Fibroblast of lung (primary cell): ENCODE measurements around the gene EEF1AKMT3. TPM values are rescaled to one million over a fixed set of nuclear protein-coding genes. Genes with fewer than 3 reads are reported as not detected.
"Not testable (repeated sequence)": the region's sequence is repeated elsewhere in the genome, so short reads cannot be mapped to it uniquely, and the experiment has no call there.

Source experiments
- DNase-seq, 2 donors: peaks; one replicate each; pipeline versions ENCODE4 v3.0.0 to v3.0.0-alpha.2; 2010; ENCODE audit warnings: low read depth in 2 of 2
- H2AFZ ChIP-seq: 2 replicates; pipeline ENCODE4 v1.5.1; 2012; ENCODE audit warnings: low read length, control low read depth, inconsistent platforms
- H3K27ac ChIP-seq: 2 replicates; pipeline ENCODE4 v1.5.1; 2011; ENCODE audit warnings: low read length, control low read depth; ENCODE audit not compliant: insufficient read depth
- H3K27me3 ChIP-seq: 2 replicates; pipeline ENCODE4 v1.5.1; 2011; ENCODE audit warnings: mild to moderate bottlenecking, low read length; ENCODE audit not compliant: control insufficient read depth, insufficient read depth
- H3K36me3 ChIP-seq: 2 replicates; pipeline ENCODE4 v1.5.1; 2011; ENCODE audit warnings: low read length; ENCODE audit not compliant: control insufficient read depth, insufficient read depth
- H3K4me1 ChIP-seq: 2 replicates; pipeline ENCODE4 v1.5.1; 2011; ENCODE audit warnings: low read length; ENCODE audit not compliant: control insufficient read depth, insufficient read depth; ENCODE audit errors: extremely low read depth
- H3K4me2 ChIP-seq: 2 replicates; pipeline ENCODE4 v1.5.1; 2011; ENCODE audit warnings: low read length, control low read depth; ENCODE audit not compliant: insufficient read depth; ENCODE audit errors: extremely low read depth
- H3K4me3 ChIP-seq, 4 experiments: fragments of 200-600 bp in 1 of 4; sonication (generic) in 1 of 4; replicated peaks in 1 of 4; 2 replicates each; pipeline ENCODE4 v1.5.1; 2011 to 2016; ENCODE audit warnings: low read length in 4 of 4, low read depth in 3 of 4, mild to moderate bottlenecking in 3 of 4, control low read depth in 2 of 4, inconsistent platforms in 1 of 4, mixed read lengths in 1 of 4; ENCODE audit not compliant: insufficient read depth in 1 of 4; ENCODE audit errors: control extremely low read depth in 1 of 4
- H3K79me2 ChIP-seq: 2 replicates; pipeline ENCODE4 v1.5.1; 2012; ENCODE audit warnings: mild to moderate bottlenecking, low read length, inconsistent platforms; ENCODE audit not compliant: control insufficient read depth, insufficient read depth
- H3K9ac ChIP-seq: 2 replicates; pipeline ENCODE4 v1.5.1; 2011; ENCODE audit warnings: mild to moderate bottlenecking, low read length, control low read depth; ENCODE audit not compliant: insufficient read depth
- H3K9me3 ChIP-seq: 2 replicates; pipeline ENCODE4 v1.5.1; 2012; ENCODE audit warnings: low read depth, low read length; ENCODE audit not compliant: control insufficient read depth, insufficient read depth
- H4K20me1 ChIP-seq: 2 replicates; pipeline ENCODE4 v1.5.1; 2011; ENCODE audit warnings: low read length; ENCODE audit not compliant: control insufficient read depth, insufficient read depth; ENCODE audit errors: extremely low read depth
- EZH2 ChIP-seq: IDR thresholded peaks from 2 replicates; pipeline ENCODE4 v1.5.1; 2012; ENCODE audit warnings: low read length, control low read depth, mild to moderate bottlenecking; ENCODE audit errors: missing control alignments
- polyA plus RNA-seq, 2 donors: library from polyadenylated mRNA; depleted of rRNA in 1 of 2; stranded (reverse) in 1 of 2; unstranded in 1 of 2; fragments of >200 nt; gene quantifications; 2 replicates each; pipeline ENCODE4 v1.2.1, GENCODE V29; 2011 to 2012; ENCODE audit warnings: missing spikeins in 1 of 2
- total RNA-seq: library from RNA; depleted of rRNA; stranded (reverse); fragments of >200 nt; gene quantifications from 2 replicates; pipeline ENCODE4 v1.2.1, GENCODE V29; 2014
- TF ChIP-seq, protein P1 (sequence below), 2 donors: IDR thresholded peaks in 1 of 2; conservative IDR thresholded peaks in 1 of 2; 1 replicate in 1 of 2; 2 replicates in 1 of 2; pipeline ENCODE4 v1.5.1; 2011 to 2012; ENCODE audit warnings: low read length in 2 of 2, control low read depth in 1 of 2, inconsistent platforms in 1 of 2, low read depth in 1 of 2, mild to moderate bottlenecking in 1 of 2

The EEF1AKMT3 gene
- total and polyA plus RNA-seq, 2 donors (not counting 1 experiment from before 2014, with no cell fraction given): 8.9 to 11.9 TPM

- Histone ChIP-seq H3K9me3 (no peaks in the 10 kb centered on the region), H3K4me3 (peak within 1 kb of the TSS; percentile 89 to 98 (median 93))
Observed at GRCh38 chr12:57771873-57772428, 463 bp upstream of the EEF1AKMT3 start, which contains the start of gene METTL1. Gene METTL1, minus strand, starts transcription at chr12:57772105. Its CDS starts 22 bp downstream, at chr12:57772083.

DNA sequence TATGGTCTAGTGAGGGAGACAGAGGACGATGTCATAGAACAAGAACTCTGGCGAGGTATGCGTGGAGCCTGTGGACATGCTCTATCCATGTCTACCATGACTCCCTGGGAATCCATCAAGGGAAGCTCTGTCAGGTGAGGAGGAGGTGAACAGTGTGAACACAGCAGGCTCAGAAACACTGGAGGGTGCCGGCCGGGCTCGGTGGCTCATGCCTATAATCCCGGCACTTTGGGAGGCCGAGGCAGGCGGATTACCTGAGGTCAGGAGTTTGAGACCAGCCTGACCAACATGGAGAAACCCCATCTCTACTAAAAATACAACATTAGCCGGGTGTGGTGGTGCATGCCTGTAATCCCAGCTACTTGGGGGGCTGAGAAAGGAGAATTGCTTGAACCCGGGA lies 2.2 kb downstream of the EEF1AKMT3 start:
- DNase-seq, H3K27me3 ChIP-seq, H3K9ac ChIP-seq, H3K4me1 ChIP-seq, H3K36me3 ChIP-seq, H2AFZ ChIP-seq, H3K4me2 ChIP-seq, H3K4me3 ChIP-seq, H3K9me3 ChIP-seq, H3K79me2 ChIP-seq, H3K27ac ChIP-seq, H4K20me1 ChIP-seq: not testable (repeated sequence)

More at GRCh38 chr12:57771873-57772428, 463 bp upstream of the EEF1AKMT3 start, which contains the start of gene METTL1:
- H4K20me1 ChIP-seq: no peaks in the 10 kb centered on the region
- peaks cover 5% of the 10 kb centered on the region for H3K79me2 ChIP-seq
- no peaks in the 10 kb centered on the region for H3K27me3 ChIP-seq
- peak within 1 kb of the TSS; percentile 98 for H3K9ac ChIP-seq
- H2AFZ ChIP-seq: peak within 1 kb of the TSS; percentile 98
- peak within 1 kb of the TSS; percentile 99 for H3K27ac ChIP-seq
- peaks cover 11% of the 10 kb centered on the region for H3K36me3 ChIP-seq
- TF ChIP-seq, protein P1, sequence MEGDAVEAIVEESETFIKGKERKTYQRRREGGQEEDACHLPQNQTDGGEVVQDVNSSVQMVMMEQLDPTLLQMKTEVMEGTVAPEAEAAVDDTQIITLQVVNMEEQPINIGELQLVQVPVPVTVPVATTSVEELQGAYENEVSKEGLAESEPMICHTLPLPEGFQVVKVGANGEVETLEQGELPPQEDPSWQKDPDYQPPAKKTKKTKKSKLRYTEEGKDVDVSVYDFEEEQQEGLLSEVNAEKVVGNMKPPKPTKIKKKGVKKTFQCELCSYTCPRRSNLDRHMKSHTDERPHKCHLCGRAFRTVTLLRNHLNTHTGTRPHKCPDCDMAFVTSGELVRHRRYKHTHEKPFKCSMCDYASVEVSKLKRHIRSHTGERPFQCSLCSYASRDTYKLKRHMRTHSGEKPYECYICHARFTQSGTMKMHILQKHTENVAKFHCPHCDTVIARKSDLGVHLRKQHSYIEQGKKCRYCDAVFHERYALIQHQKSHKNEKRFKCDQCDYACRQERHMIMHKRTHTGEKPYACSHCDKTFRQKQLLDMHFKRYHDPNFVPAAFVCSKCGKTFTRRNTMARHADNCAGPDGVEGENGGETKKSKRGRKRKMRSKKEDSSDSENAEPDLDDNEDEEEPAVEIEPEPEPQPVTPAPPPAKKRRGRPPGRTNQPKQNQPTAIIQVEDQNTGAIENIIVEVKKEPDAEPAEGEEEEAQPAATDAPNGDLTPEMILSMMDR (conservative IDR thresholded peaks at IDR 0.05 in 1 of 2, IDR thresholded peaks at IDR 0.05 in 1 of 2; ENCODE audit: low read depth in 1 of 2, low read length in 2 of 2): peak in 1 of 2 donors; percentile 2
- TF ChIP-seq EZH2: no peak
- H3K4me1 ChIP-seq: peaks cover 7% of the 10 kb centered on the region
- H3K4me2 ChIP-seq: peak within 1 kb of the TSS; percentile 99
- DNase-seq: peak; percentile 97

DNA sequence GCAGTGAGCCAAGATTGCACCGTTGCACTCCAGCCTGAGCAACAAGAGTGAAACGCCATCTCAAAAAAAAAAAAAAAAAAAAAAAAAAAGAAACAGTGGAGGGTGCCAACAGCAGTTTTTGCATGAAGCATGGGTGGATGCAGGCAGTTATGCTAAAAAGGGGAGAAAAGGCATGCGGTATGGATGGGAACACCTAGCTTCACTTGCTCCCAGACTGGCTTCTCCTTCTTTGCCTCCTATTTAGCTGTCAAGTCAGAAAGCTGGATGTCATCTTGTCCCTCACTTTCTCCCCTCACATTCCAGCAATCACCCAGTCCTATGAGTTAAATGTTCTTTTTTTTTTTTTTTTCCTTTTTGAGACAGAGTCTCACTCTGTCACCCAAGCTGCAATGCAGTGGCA lies 2.6 kb downstream of the EEF1AKMT3 start:
- no peak overlapping the region for H3K27ac ChIP-seq
- no peaks in the 10 kb centered on the region for H4K20me1 ChIP-seq
- no peak overlapping the region for H3K9ac ChIP-seq
- no peaks in the 10 kb centered on the region for H3K27me3 ChIP-seq
- TF ChIP-seq, protein P1 (conservative IDR thresholded peaks at IDR 0.05 in 1 of 2, IDR thresholded peaks at IDR 0.05 in 1 of 2; ENCODE audit: low read depth in 1 of 2, low read length in 2 of 2): no peak
- no peak for TF ChIP-seq EZH2
- no peak overlapping the region for H3K4me2 ChIP-seq
- H2AFZ ChIP-seq: no peak overlapping the region
- H3K4me3 ChIP-seq: no peak overlapping the region
- DNase-seq: no peak
- H3K36me3 ChIP-seq: peaks cover 3% of the 10 kb centered on the region
- no peaks in the 10 kb centered on the region for H3K9me3 ChIP-seq
- peaks cover 5% of the 10 kb centered on the region for H3K79me2 ChIP-seq
- peaks cover 7% of the 10 kb centered on the region for H3K4me1 ChIP-seq
